NCI-H1694 (cell line): ENCODE measurements around the gene AMFR.

Experiments used
- DNase-seq: peaks from one replicate; lab custom pipeline; 2025; lab: John Stamatoyannopoulos, UW

Gene AMFR

DNA sequence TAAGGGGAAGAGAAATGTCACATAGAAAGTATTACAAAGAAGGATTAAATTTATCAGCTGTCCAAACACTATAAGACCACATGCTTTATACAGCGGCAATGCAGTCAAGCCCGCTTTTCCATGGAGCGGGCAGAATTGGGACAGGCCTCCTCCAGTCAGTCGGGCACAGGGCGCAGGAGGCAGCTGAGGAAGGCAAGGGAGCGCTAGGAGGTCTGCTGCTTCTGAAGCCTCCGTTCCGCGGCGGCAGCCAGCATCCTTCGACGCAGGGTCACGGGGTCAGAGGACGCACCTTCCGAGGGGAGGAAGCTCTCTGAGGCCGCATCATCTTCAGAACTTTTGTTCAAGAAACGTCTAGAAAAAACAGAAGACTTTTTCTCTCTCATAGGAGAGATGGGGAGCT lies 62.6 kb downstream of the AMFR start:
- no peak for DNase-seq

GRCh38 chr16:56362057-56362655 lies 63.2 kb downstream of the AMFR start:
- no peak for DNase-seq

GRCh38 chr16:56360117-56361008 lies 65.0 kb downstream of the AMFR start:
- DNase-seq: no peak

DNA sequence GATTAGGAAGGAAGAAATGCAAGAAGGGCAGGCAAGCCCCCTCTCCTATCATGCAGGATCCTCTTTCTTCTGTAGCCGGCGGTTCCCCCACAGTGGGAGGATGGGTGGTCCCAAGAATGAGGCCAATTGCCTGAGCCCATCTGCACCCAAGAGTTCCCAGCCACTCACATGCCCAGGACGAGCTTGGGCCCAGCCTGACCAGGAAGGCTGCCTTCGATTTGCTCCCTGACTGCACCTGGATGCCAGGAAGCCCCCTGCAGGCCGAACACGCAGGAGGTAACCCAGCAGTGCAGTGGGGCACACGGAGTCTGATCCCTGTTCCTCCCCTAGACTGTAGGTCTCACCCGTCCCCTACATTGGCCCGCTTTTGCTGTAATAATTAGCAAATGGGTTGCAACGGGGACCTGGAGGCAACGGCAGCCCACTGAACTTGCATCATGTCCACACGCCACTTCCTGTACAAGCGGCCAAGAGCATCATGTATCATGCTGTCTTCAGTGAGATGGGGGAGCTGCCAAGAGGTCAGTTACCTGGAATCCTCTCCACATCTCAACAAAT lies 67.5 kb downstream of the AMFR start:
- no peak for DNase-seq

GRCh38 chr16:56357241-56357764 lies 68.0 kb downstream of the AMFR start:
- DNase-seq: no peak

GRCh38 chr16:56356276-56357240 lies 68.8 kb downstream of the AMFR start:
- DNase-seq: peak; percentile 23

GRCh38 chr16:56355786-56356275 lies 69.5 kb downstream of the AMFR start:
- DNase-seq: no peak

- DNase-seq: no peak
Observed at GRCh38 chr16:56355221-56355620, 70.1 kb downstream of the AMFR start.

GRCh38 chr16:56354746-56355145 lies 70.6 kb downstream of the AMFR start:
- no peak for DNase-seq

DNA sequence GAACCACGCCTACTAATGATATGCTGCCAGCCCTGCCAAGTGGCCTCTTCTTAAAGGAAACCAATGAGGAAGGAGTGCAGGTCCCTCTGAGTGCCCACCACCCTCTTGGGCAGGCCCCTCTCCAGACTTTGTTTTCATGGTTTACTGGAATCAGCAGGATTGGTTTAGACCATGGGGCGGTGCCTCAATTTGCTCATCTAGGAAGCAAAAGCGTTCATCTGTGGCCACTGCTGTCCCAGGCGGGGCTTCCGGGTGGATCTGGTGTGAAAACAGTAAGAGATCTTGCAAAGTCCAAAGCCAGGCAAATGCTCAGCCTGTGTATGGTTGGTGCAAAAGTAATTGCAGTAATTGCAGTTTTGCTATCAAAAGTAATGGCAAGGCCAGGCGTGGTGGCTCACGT lies 71.3 kb downstream of the AMFR start:
- DNase-seq: no peak

- no peak for DNase-seq
Observed at GRCh38 chr16:56353054-56353921, 72.1 kb downstream of the AMFR start.

DNA sequence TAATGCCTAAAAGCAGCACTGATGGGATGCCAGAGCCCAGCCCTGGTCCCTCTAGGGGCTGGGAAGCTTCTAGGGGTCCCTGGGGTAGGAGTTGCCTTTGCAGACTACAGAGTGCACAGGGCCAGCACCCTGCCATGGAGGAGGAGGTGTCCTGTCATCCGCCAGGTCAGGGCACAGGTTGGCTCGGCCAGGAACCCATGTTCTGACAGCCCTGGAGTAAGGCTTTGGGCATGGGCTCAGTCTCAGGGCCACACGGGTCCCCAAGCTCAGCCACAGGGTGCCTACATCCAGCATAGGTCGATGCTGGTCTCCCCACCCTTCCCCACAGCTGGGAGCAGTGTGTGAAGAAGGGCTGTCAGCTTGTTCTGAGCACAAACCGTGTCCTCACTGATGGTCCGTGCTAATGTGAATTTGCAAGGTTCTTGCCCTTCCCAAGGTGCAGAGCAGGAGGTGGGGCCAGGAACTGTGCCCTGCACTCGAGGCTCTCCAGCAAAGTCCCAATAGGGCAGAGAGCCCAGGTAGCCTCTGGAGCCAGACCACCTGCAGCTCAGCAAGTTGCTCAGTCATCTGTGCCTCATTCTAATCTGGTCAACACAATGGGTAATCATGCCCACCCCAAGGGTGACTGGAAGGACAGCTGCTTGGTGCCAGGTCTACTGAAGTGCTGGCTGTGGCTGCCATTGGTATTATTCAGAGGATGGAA lies 72.8 kb downstream of the AMFR start:
- no peak for DNase-seq

DNA sequence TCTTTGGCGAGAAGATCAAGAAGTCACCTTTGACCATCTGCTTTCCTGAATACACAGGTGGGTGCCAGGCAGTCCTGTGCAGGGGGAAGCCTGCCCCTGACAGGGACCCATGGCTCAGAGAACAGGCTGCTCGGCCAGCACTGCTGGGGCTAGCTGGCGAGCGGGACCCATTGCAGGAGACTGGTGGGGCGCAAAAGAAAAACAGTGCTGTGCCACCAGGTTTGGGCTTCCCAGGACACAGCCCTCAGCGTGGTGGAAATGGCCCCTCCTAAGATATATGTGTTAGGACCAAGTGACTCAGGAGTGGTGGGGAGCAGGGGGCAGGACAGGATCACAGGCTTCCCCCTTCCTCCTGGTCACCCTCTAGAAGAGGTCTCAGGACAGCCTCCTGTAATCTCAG lies 73.9 kb downstream of the AMFR start:
- DNase-seq: no peak

- DNase-seq: no peak
Observed at GRCh38 chr16:56350491-56351405, 74.6 kb downstream of the AMFR start.

DNA sequence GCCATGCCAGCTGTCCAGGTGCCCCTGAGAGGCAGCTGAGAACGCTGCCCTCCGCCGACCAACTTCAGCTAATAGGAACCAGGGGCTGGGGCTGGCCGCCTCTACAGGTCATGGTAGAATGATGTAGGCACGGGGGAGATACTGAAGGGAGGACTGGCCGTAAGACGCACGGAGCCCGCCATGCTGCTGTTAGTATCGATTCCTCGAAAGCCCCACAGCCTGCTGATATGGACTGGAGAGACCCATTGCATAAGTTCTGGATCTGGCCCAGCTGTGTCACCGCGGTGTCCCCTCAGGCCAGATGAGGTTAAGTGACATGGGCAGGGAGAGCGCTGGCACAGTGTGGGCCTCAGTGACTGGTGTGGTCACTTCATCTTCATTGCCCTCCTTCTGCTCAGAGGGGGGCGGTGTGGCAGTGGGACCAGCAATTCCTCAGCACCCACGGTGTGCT lies 75.6 kb downstream of the AMFR start:
- no peak for DNase-seq

- no peak for DNase-seq
Observed at GRCh38 chr16:56349086-56349415, 76.3 kb downstream of the AMFR start.

- no peak for DNase-seq
Observed at GRCh38 chr16:56348168-56349085, 76.9 kb downstream of the AMFR start.

DNA sequence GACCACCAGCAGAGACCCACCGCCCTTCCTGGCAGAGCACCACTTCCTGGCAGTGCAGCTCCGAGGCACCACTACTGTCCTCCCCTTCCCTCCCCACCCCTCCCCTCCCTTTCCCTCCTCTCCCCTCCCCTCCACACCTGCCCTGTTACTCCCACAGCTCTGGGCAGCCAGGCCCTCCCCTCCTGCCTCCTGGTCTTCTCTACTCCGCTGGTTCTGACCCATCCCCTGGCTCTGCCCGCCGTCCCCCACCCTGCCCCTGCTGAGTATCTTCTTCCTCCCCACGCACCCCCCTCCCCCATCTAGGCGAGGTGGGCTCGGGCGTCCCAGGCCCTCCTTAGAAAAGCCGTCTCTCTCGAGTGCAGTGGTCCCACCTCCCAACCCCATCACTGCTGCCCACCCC lies 77.7 kb downstream of the AMFR start:
- no peak for DNase-seq
